ENCODE measurements around the gene CYSRT1. TPM values are rescaled to one million over a fixed set of nuclear protein-coding genes. Genes with fewer than 3 reads are reported as not detected.

Gene CYSRT1
- total RNA-seq, 1 experiment from 2014 or later, result 1.0 TPM

- Histone ChIP-seq H2BK120ac (ENCODE audit: low read depth, low read length, poor library complexity, severe bottlenecking) (no peak overlapping the region), H3K4ac (ENCODE audit: low read depth, low read length) (no peak overlapping the region), H3K4me1 (ENCODE audit: insufficient read depth, low read length) (no peaks in the 10 kb centered on the region), H2BK20ac (ENCODE audit: low read depth, low read length, poor library complexity, severe bottlenecking) (no peak overlapping the region), H3K23me2 (ENCODE audit: insufficient read length, low read depth, low read length, poor library complexity, severe bottlenecking) (no peaks in the 10 kb centered on the region), H3K27me3 (ENCODE audit: insufficient read depth, low read length) (no peaks in the 10 kb centered on the region), H3K27ac (ENCODE audit: insufficient read length, low read depth, low read length) (no peak overlapping the region), H3K14ac (ENCODE audit: insufficient read depth, low read length) (no peak overlapping the region), H4K91ac (ENCODE audit: insufficient read length, low read depth, low read length) (no peak overlapping the region), H2BK15ac (ENCODE audit: low read depth, low read length) (no peak overlapping the region), H3K23ac (ENCODE audit: insufficient read length, low read depth, low read length) (no peak overlapping the region), H4K20me1 (ENCODE audit: control insufficient read depth, insufficient read depth, insufficient read length) (no peaks in the 10 kb centered on the region), H4K5ac (ENCODE audit: insufficient read length, low read depth, low read length) (no peak overlapping the region), H4K8ac (replicated peaks; ENCODE audit: insufficient read length, low read depth, low read length) (no peak overlapping the region), H2BK5ac (ENCODE audit: insufficient read length, low read length) (no peak overlapping the region), H2BK12ac (ENCODE audit: insufficient read length, low read depth, low read length) (no peak overlapping the region), H2AK5ac (ENCODE audit: insufficient read length, low read length) (no peak overlapping the region), H3T11ph (ENCODE audit: low read length) (no peak overlapping the region), H3K9me3 (ENCODE audit: control insufficient read depth, low read depth, low read length) (no peaks in the 10 kb centered on the region), H3K79me2 (ENCODE audit: insufficient read depth, low read length) (no peaks in the 10 kb centered on the region), H3K56ac (ENCODE audit: insufficient read length, low read depth, low read length) (no peak overlapping the region), H2AFZ (ENCODE audit: low read length) (no peak overlapping the region), H3K9ac (ENCODE audit: extremely low read depth, insufficient read length, low read length) (no peak overlapping the region), H3K4me2 (ENCODE audit: insufficient read depth, insufficient read length, low read length) (no peak overlapping the region), H3K18ac (ENCODE audit: insufficient read length, low read depth, low read length) (no peak overlapping the region), H3K79me1 (ENCODE audit: insufficient read depth, low read depth, low read length, poor library complexity, severe bottlenecking) (no peaks in the 10 kb centered on the region)
- no peaks in the 10 kb centered on the region for H3K9me3 Mint-ChIP-seq
- TF ChIP-seq, protein P1, sequence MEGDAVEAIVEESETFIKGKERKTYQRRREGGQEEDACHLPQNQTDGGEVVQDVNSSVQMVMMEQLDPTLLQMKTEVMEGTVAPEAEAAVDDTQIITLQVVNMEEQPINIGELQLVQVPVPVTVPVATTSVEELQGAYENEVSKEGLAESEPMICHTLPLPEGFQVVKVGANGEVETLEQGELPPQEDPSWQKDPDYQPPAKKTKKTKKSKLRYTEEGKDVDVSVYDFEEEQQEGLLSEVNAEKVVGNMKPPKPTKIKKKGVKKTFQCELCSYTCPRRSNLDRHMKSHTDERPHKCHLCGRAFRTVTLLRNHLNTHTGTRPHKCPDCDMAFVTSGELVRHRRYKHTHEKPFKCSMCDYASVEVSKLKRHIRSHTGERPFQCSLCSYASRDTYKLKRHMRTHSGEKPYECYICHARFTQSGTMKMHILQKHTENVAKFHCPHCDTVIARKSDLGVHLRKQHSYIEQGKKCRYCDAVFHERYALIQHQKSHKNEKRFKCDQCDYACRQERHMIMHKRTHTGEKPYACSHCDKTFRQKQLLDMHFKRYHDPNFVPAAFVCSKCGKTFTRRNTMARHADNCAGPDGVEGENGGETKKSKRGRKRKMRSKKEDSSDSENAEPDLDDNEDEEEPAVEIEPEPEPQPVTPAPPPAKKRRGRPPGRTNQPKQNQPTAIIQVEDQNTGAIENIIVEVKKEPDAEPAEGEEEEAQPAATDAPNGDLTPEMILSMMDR (conservative IDR thresholded peaks at IDR 0.05), result no peak
- no peak for DNase-seq
- peaks cover 11 to 51% (median 40%) of the 10 kb centered on the region in 3 experiments; a peak in 6 of 7 replicates for H3K36me3 Mint-ChIP-seq (ENCODE audit: insufficient read depth in 1 of 3, low read depth in 3 of 3)
- H3K27me3 Mint-ChIP-seq (ENCODE audit: low read depth), result no peaks in the 10 kb centered on the region; the same call in 1 of the 2 replicates
- WGBS (ENCODE audit: extremely low coverage, insufficient read length, low lambda C conversion rate), result no CpG with 5 or more reads among the region's 24 CpGs
- H3K4me3 Mint-ChIP-seq, result no peak overlapping the region
- no peak overlapping the region for H3K27ac Mint-ChIP-seq
- H3K4me1 Mint-ChIP-seq, result 0 out of 4 replicates have a peak, but pooled peaks cover 0 to 3% of the 10 kb centered on the region in 2 experiments
Observed at GRCh38 chr9:137262909-137263285, 37.9 kb downstream of the CYSRT1 start.

Measured in H9 (cell line).